ENCODE measurements around the gene GNB1.

The GNB1 gene

DNA sequence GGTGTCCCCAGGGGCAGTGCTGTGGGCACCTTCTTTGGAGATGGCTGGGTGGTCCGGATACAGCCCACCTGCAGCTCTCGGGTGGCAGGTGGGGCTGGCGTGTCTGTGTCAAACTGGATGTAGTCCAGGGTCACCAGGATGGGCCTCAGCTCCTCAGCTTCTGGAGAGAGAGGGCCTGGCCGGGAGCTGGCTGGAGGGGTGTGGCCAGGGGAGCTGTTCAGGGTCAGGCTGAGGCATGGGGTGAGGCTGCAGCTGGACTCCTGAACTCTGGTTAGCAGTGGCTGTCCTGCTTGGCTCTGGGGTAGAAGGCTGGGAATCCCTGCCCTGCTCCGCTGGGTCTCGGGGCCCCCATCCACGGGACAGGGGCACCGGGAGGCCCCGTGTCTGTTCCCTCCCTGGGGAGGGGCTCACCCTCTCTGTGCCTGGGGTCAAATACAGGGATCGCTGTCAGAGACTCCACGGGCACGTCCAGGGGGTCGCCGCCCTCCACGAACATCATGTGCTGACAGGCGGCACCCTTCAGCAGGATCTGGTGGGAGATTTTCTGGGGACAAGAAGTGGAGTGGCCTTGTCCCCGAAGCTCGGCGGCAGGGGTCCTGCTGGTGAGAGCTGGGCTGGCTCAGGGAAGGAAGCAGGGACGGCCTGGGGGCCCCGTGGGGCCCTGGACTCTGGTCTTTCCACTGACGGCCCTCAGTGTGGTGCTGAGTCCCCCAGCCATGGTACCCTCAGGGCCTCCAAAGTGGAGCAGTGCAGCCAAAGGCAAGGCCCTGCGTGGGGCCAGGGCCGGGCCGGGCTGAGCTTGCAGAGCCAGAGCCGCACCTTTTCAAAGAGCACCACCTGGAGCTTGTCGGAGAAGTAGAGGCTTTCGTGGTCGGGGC is 32.3 kb upstream of the GNB1 start:
- no peak for DNase-seq (ENCODE audit: low read depth)

DNA sequence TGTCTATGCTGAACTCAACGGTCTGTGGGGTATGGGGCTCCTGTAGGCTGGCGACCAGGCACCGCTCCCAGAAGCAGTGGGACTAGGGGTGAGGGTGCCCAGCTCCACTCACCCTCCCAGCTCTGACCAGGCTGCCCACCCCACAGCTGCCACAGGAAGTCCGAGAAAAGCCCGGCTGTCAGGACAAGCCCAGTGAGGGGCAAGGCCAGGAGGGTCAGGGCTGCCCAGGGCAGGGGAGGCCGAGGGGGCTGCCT is 31.7 kb upstream of the GNB1 start:
- no peak for DNase-seq (ENCODE audit: low read depth)

DNA sequence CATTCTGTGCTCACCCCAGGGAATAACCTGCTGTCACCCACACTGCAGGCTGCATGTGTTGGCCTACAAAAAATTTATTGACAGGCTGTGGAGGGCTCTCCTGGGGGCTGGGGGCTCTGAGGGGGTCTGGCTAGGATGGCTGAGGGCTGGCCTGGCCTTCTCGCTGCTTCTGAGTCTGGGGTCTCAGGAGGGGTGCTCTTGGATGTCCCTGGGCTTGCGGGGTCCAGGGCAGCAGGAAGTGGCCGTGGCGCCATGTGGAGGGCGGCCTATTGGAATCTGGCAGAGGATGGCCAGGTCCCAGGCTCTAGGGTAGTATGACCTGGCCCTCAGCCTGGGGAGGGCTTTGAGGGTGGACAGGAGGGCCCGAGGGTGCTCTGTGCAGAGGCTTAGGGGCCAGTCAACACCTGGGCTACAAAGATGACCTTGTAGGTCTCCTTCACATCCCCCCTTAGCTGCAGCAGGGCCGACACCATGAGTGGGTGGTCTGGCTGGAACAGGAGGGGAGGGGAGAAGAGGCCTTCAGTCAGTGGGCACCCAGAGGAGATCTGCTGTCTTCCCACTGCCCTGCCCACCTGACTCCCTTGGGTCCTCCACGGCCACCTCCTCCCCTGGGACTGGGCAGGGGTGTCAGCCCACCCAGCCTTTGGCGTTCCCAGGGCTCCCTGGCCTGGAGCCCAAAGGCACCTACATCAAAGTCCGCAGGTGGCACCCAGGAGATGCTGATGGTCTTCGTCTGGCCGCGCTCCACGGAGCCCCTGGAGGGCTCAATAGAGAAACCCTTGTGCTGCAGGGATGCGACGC is 31.2 kb upstream of the GNB1 start:
- no peak for DNase-seq (ENCODE audit: low read depth)

DNA sequence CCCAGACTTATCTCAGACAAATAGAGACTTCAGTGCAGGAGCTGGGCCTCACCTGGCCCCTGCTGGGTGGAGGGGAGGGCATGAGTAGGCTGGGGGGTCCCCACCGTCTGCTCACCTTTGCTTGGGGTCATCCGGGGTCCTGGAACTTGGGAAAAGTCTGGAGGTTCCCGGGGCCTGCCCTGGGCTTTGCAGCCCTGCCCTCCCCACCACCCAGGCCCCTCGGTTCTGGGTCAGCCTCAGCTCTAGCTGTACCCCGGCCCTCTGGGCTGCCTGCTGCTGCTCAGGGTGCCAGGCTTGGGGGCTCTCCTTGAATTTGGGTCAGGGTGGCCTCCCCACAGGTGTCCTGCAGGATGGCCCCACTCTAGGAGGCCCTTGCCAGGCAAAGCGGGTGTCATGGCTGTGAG is 30.6 kb upstream of the GNB1 start:
- DNase-seq (ENCODE audit: low read depth), result no peak

DNA sequence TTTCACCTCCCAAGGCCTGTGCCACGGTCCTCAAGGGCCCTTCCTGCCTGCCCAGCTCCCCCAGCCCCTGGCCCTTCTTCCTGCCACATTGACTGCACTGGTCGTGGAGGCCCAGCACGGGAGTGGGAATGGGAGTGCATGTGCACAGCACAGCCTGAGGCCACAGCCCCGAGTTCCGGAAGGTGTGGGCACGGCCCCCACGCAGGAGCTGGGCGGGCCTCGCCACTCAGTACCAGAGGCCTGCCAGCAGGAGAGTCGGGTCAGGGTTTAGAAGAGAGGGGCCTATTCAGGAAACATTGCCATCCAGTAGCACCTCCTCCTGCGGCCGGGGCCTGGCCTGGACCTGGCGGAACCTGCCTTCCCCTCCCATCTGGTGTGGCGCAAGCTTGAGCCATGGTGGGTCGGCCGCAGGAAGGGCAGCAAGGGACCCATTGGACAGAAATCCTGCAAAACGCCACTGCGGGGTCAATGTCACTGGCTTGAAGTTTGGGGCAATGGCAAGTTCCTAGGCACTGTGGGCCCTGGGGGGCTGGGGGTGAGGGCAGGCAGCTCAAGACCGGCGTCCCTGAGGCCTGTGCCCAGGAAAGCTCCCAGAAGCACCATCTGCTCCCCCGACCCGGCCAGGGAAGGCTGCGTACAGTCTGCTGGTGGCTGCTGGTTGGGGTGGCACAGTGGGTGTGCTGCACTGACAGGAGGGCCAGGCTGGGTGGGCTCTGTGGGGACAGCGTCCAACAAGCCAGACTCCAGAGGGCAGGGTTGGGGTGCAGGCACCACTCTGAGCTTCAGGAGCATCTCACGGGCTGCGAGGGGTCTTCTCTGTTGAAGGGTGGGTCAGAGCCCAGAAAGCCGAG is 29.9 kb upstream of the GNB1 start:
- DNase-seq (ENCODE audit: low read depth), result no peak

DNA sequence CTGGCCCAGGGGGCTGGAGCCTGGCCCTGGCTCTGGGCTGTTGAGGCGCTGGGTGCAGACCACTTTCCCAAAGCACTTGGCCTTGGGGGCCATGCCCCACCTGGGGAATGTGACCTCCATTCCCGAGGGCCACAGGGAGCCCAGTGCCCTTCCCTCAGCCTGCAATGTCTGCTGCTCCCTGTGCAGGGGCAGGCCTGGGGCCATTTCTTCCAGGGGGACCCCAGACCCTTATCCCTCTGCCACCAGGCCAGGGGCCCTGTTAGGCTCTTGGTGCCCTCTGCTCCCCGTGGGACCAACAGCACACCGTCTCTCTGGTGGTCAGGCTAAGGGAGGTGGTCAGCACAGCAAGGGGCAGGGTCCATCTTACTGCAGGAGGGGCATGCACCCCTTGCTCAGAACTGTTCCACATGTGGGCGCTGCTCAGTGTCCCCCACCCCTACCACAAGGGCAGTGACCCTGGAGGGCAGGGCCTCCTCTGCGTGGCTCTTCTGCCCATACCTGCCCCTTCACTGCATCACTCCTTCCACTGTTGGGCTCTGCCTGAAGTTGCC is 29.2 kb upstream of the GNB1 start:
- DNase-seq (ENCODE audit: low read depth), result no peak

DNA sequence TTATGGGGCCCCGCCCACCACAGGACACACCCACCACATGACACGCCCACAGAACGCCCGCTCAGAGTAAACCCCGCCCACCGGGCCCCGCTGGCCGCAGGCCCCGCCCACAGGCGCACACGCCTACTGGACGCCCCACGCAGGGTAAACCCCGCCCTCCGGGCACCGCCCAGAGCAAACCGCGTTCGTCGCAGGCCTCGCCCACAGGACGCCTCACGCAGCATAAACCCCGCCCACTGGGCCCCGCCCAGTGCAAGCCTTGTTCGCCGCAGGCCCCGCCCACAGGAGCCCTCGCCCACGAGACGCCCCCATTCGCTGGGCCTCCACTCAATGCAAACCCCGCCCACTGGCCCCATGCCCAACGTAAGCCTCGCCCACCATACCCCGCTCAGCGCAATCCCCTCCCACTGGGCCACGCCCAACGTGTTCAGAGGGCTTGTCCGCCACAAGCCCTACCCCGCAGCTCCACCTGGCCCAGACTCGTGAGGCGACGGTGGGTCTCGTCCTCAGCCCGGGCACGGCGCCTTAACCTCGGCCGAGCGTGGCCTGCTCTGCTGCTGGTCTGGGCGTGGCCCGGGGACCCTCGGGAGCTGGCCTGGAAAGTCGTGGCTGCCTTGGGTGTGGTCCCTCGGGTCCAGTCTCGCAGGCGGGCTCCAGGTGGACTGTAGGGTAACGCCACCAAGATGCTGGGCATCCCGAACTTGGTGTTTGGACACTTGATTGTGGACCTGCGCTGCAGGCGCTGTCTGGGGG is 28.6 kb upstream of the GNB1 start:
- DNase-seq (ENCODE audit: low read depth), result peak; percentile 100

DNA sequence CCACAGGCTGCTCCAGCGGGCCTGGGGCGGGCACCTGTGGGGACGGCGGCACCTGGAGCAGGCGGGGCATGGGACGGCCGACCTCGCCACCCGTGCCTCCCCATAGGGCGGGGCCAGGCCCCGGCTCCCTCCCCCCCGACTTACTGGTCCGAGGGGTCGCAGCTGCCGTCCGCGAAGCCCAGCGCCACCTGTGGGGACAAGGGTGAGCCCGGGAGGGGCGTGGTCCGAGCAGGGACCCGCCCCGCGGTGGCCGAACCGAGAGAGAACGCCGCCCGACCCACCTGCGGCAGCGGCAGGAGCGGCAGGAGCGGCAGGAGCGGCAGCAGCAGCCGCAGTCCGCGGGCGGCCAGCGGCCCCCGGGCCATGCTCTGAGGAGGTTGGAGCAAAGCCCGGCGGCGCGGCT is 28.0 kb upstream of the GNB1 start, which contains the start of gene TMEM52:
TSS of gene TMEM52 (minus strand) at position 379 of the 403 bp plus-strand sequence. CDS start at position 365, 14 bp downstream.
- DNase-seq (ENCODE audit: low read depth), result no peak

DNA sequence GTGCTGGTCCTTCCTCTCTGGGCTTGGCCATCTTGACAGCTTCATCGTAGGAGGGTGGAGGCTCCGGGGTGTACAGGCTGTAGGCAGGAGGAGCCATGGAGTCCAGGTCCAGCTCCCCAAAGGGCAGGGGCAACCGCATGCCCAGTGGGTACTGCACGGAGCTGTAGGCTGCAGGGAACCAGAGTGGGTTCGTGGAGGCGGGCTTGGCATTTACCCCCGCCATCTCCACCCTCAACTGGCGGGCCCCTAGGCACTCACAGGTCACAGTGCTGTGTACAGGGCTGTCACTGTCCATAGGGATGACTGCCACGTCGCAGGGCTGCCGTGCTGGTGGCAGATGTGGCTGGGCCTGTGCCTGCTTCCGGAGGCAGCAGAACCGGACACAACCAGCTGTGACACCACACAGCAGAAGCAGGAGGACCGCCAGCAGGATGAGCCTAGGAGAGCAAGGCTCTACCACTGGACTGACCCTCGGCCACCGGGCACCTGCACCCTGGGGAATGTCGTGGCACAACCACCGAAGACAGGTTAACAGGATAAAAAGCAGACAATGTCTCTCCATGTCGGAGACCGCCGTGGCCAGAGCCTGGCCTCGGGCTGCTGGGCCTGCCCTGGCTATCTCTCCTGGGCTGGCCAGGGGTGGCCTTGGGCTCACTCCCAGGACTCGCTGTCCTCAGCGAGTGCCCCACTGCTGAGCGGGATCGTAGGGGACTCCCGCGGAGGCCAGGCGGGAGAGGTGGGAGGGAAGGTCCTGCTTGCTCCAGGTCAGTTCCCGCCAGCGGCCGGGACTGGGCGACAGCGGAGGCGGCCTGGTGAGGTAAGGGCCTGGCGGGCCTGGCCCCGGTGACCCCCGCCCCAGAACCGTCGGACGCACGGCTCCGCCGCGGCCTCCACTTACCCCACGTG is 27.4 kb upstream of the GNB1 start:
- no peak for DNase-seq (ENCODE audit: low read depth)

DNA sequence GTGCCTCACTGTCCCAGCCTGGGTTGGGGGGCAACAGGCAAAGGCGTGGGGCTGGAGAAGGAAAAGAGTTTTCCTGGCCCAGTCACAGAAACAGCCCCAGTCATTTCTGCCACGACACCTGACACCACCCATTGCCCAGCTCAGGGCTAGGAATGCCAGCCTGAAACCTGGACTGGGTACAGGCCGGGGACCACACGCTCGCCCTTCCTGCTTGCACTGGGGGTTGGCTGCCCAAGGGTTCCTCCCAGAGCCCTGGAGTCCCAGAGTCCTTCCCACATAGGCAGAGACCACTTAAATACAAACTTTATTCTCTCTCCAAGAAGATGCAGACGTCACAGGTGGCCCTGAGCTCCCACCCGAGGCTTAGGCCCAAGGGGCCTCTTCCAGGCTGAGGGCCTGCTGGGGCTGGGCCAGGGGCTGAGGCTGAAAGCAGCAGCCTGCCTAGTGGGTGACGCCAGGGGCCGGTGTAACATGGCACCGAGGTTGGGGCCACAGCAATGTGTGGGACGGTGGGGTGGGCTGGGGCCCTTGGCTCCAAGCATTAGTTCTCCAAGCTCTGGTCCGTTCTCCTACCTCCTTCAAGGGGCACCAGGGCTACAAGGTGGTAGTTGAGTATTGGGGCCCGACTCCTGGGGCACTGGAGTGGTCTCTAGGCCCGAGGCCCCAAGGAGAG is 26.6 kb upstream of the GNB1 start:
- DNase-seq (ENCODE audit: low read depth), result no peak

DNA sequence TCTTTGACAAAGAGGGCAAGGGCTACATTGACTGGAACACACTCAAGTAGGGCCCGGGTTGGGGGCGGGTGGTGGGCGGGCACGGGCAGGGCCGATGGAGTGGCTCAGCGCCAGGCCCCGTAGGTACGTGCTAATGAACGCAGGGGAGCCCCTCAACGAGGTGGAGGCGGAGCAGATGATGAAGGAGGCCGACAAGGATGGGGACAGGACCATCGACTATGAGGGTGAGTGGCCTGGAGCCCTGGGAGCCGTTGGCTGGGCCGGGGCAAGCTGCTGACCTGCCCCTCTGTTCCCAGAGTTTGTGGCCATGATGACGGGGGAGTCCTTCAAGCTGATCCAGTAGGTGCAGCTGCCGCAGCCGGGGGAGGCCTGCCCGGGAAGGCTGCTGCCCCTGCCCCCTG is 26.0 kb upstream of the GNB1 start:
- no peak for DNase-seq (ENCODE audit: low read depth)

DNA sequence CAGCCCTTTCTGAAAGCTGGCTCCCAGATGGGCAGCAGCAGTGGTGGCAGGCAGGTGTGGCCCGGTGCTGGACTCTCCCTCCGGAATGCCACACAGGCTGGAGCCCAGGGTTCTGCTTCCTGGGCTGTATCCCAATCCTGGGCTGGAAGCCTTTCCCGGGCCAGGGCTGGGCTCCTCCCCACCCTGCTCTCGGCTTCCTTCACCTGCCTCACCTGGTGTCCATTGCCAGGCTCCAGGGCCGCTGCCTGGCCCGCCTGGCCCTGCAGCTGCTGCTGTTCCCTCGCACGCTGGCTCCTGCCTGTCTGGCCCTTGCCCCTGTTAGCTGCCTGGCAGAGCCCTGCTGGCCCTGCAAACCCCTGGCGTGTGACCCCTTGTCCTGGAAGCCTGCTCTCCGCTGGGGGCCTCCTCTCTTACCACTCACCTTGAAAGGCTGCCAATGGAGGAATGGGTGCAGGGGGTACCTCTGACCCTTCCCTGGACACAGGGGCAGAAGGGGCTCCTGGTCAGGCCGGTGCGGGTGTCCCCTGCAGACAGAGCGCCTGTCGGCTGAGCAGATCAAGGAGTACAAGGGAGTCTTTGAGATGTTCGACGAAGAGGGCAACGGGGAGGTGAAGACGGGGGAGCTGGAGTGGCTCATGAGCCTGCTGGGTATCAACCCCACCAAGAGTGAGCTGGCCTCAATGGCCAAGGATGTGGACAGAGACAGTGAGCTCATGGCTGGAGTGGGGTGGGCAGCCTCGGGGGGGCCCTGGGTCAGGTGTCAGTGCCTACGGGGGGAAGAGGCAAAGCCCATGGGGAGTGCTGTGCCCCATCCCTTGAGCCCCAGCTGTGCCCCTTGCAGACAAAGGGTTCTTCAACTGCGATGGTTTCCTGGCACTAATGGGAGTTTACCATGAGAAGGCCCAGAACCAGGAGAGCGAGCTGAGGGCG is 25.3 kb upstream of the GNB1 start:
- DNase-seq (ENCODE audit: low read depth), result no peak

DNA sequence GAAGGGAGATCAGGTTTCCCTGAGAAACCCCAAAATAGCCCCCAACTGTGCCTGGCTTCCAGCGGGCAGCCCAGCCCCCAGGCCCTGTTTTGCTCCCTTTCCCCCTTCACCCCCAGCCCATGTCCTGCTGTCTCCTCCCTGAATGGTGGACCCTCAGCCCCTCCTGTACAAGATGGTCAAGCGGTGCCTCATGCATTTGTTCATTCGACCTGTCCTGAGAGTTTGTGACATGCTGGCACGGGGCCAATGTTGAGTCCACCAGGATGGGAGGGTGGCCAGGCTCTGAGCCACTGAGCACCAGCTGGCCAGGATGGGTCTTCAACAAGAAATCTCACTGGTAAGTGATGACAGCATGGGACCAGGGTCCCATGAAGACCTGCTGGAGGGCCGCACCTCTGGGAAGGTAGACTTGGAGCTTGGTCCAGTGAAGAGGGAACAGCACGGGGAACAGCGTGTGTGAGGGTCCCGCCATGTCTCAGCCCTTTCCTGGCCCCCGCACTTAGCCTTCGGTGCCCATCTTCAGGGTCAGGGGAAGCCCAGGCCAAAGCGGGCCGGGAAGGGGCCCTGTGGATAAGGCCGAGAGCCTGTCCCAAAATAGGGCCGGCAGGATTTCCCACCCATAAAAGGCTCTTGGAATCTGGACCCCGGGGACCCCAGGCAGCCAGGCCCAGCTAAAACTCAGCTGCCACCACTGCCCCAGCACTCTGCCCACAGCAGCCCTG is 24.2 kb upstream of the GNB1 start, which contains the start of gene CALML6:
TSS of gene CALML6 (plus strand) at position 290 of the 722 bp plus-strand sequence. CDS start at position 311, 21 bp downstream.
- DNase-seq (ENCODE audit: low read depth), result no peak

DNA sequence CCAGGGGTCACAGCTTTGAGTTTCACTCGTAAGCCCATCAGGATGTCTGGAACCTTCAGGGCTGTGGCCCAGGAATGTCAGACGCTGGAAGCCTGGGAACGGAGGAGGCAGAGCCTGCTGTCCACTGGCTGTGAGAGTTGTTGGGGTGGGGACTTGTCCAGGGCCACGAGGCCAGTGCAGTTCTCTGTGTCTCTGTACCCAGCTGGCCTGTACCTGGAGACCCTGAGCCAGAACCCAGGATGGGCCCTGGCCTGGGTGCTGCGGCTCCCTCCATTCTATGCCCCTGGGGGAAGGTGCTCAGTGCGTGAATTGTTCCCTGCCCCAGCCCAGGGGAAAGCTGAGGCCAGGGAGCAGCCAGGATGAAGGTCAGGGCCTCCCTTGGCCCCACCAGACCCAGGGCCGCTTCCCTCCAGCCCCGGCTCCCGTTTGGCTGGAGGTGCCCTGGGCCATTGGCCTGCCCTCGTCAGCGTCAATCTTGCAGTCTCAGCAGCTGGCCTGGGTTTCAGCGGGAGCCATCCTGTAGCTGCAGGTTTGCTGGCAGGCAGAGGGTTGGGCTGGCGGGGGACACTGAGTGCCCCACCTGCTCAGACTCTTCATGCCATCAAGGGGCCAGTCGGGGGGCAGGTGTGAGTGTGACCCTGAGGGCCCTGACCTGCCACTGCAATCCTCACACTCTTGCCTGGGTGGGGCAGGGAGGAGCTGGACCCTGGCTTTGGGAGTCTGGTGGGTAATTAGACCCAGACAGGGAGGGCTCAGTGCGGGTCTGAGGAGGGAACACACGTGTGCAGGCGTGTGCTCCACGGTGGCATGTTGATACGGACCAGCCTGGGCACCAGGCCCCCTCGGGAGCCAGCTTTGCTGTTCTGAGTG is 23.4 kb upstream of the GNB1 start:
- DNase-seq (ENCODE audit: low read depth), result no peak

DNA sequence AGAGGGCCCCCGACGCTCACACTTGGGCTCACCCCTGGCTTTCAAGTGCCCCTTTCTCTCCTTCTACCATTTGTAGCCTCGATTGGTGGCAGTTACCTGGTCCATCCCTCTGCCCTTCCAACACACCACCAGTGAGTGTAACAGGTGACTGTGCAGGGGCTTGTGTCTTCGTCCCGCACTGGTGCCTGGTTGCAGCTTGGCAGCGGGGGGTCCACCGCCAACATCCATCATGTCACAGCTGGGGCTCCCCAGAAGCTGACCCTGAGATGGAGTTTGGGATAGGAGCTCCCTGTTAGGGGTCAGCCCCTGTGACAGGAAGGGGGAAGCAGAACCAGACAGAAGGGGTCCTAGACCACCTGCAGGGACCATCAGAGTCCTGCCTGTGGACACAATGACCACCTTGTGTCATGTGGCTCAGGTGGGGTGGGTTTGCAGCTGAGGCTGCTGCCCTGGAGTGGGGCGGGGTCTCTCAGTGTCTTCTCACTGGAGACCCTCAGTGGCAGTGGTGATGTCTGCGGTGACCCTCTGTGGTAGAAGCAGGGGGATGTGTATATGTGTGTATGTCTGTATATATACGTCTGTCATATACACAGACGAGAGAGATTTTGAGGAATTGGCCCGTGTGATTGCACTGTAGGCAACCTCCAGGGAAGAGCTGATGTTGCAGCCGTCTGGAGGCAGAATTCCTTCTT is 20.6 kb upstream of the GNB1 start:
- DNase-seq (ENCODE audit: low read depth), result no peak

DNA sequence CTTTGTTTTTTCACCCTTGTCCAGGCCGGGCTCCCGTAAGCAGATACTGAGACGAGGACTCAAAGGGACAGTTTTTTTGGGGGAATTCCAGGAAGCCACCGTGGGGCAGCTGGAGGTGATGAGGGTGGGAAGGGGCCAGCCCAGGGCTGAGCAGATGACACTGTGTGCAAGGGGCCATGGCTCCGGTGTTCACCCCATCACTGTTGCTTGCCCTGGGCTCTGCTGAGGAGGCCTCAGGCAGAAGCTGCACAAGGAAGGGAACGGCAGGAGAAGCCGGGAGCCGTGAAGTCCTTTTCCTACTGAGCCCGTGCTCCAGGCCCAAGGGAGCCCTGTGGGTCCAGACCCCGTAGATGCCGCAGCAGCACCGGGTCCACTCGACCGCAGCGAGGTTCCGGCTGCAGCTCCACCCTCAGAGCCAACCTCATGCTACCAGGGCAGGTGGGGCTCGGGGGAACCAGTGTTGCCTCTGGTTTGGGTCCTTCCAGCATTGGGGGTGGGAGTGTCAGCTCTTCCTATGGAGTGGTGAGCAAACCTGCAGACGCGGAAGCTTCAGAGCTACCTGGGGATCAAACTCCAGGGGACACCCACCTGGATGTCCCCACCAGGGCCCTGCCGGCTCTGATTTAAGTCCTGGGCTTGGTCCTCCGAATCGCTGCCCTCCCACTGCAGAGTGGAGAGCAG is 19.9 kb upstream of the GNB1 start:
- no peak for DNase-seq (ENCODE audit: low read depth)
